ENCODE data around the gene HMGN3. TPM values are rescaled to one million over a fixed set of nuclear protein-coding genes. Genes with fewer than 3 reads are reported as not detected.
A peak's percentile ranks its signal among the peaks of the same experiment; 100 is the strongest.

HMGN3 gene
- total RNA-seq, 4 donors from 2014 or later: 36.0 to 48.7 (median 39.7) TPM

DNA sequence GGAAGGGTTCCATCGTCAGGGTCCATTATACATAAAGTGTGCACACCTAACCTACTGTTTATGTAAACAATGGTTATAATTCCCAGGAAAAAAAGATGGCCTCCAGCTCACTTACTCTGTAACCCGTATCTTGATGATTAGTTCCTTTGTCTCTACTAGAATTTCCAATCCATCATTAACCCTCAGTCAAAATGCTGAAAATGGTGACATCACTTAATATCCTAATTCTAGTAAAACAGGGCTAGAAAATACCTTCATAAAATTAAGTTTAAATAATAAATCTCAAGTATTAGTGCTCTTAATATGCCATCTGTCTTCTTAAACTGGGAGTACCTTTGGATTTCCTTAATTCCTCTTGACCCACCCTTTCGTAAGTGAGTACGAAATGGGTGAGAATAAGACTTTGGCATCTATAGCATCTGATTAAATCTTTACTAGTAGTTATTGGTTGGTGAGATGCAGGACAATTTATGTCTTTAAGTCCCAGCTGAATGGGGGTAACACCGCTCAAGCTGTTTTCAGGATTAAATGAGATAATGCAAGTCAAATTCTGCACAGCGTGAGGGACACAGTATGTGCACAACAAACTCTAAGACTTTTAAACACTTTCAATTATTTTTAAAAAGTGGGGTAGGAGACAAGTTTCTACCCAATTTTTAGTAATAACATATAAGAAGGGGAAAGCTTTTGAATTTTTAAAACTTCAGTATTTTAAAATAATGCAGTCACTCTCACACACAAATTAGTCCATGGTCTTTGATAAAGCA, 1.6 kb downstream of the HMGN3 start:
- TF ChIP-seq POLR2A (IDR thresholded peaks at IDR 0.05): no peak
- Histone ChIP-seq H3K9me3 (no peaks in the 10 kb centered on the region), H3K4me3 (peak overlapping the region; percentile 72 to 91 (median 79)), H3K36me3 (no peaks in the 10 kb centered on the region), H3K4me1 (peaks cover 13 to 16% of the 10 kb centered on the region in 2 donors), H3K27ac (peak overlapping the region; percentile 91 to 96 (median 92)), H3K27me3 (no peaks in the 10 kb centered on the region)
- ATAC-seq: no peak
- in situ Hi-C loops (cut with MboI; ENCODE audit: low sequenced_read_pairs in 4 of 4) (loop anchor here in 3 of 4 donors (10.0 to 25.0 kb wide), 3 partner anchors 146 to 304 kb away; partner anchors contain the start of genes LCA5 (in 3 of the 3) and PHIP (in 1 of the 3)), intact Hi-C loops (cut with DNase I; ENCODE audit: low total_unique reads) (loop anchor here (5.0 to 10.0 kb wide), 3 partner anchors 304 to 872 kb away; partner anchors contain the start of genes BCKDHB, IRAK1BP1 and LCA5)
- DNase-seq: no peak

DNA sequence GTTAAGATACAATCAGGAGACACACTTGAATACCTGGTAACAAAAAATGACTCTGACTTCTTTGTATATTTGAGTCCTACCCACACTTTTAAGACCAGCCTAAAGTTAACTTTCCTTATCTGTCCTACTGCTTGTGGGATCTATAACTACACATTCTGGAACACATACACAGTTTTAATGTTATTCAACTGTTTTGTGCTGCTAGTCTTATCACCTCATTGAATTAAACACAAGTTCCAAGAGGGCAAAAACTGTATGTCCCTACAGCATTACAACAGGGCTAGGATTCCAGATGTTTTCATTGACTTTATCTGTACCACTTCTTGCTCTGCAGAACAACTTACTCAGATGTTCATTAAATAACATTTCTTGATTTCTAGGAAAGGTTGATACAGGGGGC, 2.8 kb downstream of the HMGN3 start:
- no peak for TF ChIP-seq POLR2A (IDR thresholded peaks at IDR 0.05)
- no peaks in the 10 kb centered on the region for H3K27me3 ChIP-seq
- peaks cover 15 to 22% of the 10 kb centered on the region in 2 donors for H3K4me1 ChIP-seq
- no peaks in the 10 kb centered on the region for H3K9me3 ChIP-seq
- no peak for ATAC-seq
- intact Hi-C loops (cut with DNase I; ENCODE audit: low total_unique reads) (loop anchor here (5.0 to 10.0 kb wide), 3 partner anchors 306 to 873 kb away; partner anchors contain the start of genes BCKDHB, IRAK1BP1 and LCA5), in situ Hi-C loops (cut with MboI; ENCODE audit: low sequenced_read_pairs in 4 of 4) (loop anchor here in 3 of 4 donors (10.0 to 25.0 kb wide), 3 partner anchors 144 to 306 kb away; partner anchors contain the start of genes LCA5 (in 3 of the 3) and PHIP (in 1 of the 3))
- H3K4me3 ChIP-seq: no peak overlapping the region
- no peak for DNase-seq
- peak overlapping the region in 3 of 4 donors; percentile 25 to 96 (median 91) for H3K27ac ChIP-seq
- H3K36me3 ChIP-seq: no peaks in the 10 kb centered on the region

DNA sequence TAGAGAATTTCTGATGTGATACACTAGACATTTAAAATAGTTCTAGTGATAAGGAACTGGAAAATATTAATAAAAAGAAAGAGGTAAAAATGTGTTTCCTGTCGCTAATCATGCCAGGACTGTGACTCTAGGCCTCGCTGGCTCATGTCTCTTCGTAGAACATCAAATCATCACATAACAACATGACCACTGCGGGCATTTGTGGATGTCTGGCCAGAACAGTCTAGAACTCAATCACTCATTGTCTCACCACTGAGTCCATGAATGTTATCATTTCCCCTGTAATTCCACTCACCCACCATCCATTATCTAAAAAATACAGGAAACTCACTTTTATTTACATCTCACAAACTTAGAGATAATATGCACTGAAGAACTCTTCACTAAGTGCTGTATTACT, 3.4 kb downstream of the HMGN3 start:
- Histone ChIP-seq H3K4me3 (no peak overlapping the region), H3K36me3 (no peaks in the 10 kb centered on the region), H3K27ac (peak overlapping the region in 2 of 4 donors; percentile 25 to 96), H3K27me3 (no peaks in the 10 kb centered on the region), H3K4me1 (peaks cover 21 to 28% of the 10 kb centered on the region in 2 donors), H3K9me3 (no peaks in the 10 kb centered on the region)
- no peak for TF ChIP-seq POLR2A (IDR thresholded peaks at IDR 0.05)
- TF ChIP-seq, protein P1, sequence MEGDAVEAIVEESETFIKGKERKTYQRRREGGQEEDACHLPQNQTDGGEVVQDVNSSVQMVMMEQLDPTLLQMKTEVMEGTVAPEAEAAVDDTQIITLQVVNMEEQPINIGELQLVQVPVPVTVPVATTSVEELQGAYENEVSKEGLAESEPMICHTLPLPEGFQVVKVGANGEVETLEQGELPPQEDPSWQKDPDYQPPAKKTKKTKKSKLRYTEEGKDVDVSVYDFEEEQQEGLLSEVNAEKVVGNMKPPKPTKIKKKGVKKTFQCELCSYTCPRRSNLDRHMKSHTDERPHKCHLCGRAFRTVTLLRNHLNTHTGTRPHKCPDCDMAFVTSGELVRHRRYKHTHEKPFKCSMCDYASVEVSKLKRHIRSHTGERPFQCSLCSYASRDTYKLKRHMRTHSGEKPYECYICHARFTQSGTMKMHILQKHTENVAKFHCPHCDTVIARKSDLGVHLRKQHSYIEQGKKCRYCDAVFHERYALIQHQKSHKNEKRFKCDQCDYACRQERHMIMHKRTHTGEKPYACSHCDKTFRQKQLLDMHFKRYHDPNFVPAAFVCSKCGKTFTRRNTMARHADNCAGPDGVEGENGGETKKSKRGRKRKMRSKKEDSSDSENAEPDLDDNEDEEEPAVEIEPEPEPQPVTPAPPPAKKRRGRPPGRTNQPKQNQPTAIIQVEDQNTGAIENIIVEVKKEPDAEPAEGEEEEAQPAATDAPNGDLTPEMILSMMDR (IDR thresholded peaks at IDR 0.05 in 4 of 5, conservative IDR thresholded peaks at IDR 0.05 in 1 of 5): no peak
- intact Hi-C loops (cut with DNase I; ENCODE audit: low total_unique reads): loop anchor here (5.0 to 10.0 kb wide), 3 partner anchors 306 to 874 kb away; partner anchors contain the start of genes BCKDHB, IRAK1BP1 and LCA5
- DNase-seq (no peak), ATAC-seq (no peak)
- in situ Hi-C loops (cut with MboI; ENCODE audit: low sequenced_read_pairs in 4 of 4): loop anchor here in 3 of 4 donors (10.0 to 25.0 kb wide), 3 partner anchors 144 to 306 kb away; partner anchors contain the start of genes LCA5 (in 3 of the 3) and PHIP (in 1 of the 3)

DNA sequence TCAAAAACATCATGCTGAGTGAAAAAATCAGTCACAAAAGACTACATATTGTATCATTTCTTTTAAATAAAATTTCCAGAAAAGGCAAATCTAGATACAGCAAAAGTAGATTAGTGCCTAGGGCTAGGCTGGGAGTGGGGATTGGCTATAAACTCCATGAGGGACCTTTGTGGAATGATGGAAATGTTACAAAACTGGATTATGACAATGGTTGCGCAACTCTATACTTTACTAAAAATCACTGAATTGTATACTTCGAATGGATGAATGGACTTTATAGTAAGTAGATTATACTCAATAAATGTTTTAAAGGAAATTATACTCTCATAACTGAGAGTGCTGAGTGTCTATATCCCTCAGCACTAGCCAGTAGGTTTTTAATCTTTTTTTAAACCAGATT, 4.3 kb downstream of the HMGN3 start:
- Histone ChIP-seq H3K27me3 (no peaks in the 10 kb centered on the region), H3K36me3 (no peaks in the 10 kb centered on the region), H3K9me3 (no peaks in the 10 kb centered on the region), H3K4me3 (no peak overlapping the region), H3K4me1 (peaks cover 28 to 36% of the 10 kb centered on the region in 2 donors), H3K27ac (no peak overlapping the region)
- no peak for TF ChIP-seq POLR2A (IDR thresholded peaks at IDR 0.05)
- TF ChIP-seq, protein P1 (IDR thresholded peaks at IDR 0.05 in 4 of 5, conservative IDR thresholded peaks at IDR 0.05 in 1 of 5): no peak
- DNase-seq (no peak), ATAC-seq (no peak)
- intact Hi-C loops (cut with DNase I; ENCODE audit: low total_unique reads) (loop anchor here (5.0 to 10.0 kb wide), 3 partner anchors 307 to 875 kb away; partner anchors contain the start of genes BCKDHB, IRAK1BP1 and LCA5), in situ Hi-C loops (cut with MboI; ENCODE audit: low sequenced_read_pairs in 4 of 4) (loop anchor here in 3 of 4 donors (10.0 to 25.0 kb wide), 3 partner anchors 143 to 307 kb away; partner anchors contain the start of genes LCA5 (in 3 of the 3) and PHIP (in 1 of the 3))

DNA sequence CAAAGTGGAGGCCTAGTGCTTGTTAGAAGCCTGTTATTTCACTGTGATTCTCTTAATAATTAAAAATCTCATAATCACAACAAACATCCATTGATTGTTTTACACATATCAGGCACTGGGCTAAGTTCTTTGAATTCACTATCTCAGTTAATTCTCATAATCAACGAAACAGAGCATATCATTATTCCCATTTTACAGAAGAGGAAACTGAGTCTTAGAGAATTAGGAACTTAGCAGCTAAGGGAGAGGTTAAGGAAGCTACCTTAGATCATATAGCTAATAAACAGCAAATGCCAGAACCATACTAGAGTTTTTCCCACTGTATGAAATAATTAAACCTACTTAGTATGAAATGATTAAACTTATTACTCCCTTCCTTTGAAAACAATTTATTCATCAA, 7.0 kb downstream of the HMGN3 start:
- intact Hi-C loops (cut with DNase I; ENCODE audit: low total_unique reads): no loop called here
- Histone ChIP-seq H3K9me3 (no peaks in the 10 kb centered on the region), H3K4me3 (no peak overlapping the region), H3K4me1 (peaks cover 20 to 29% of the 10 kb centered on the region in 2 donors), H3K27me3 (no peaks in the 10 kb centered on the region), H3K27ac (no peak overlapping the region), H3K36me3 (no peaks in the 10 kb centered on the region)
- TF ChIP-seq, protein P1 (IDR thresholded peaks at IDR 0.05 in 4 of 5, conservative IDR thresholded peaks at IDR 0.05 in 1 of 5): no peak
- no peak for TF ChIP-seq POLR2A (IDR thresholded peaks at IDR 0.05)
- ATAC-seq (no peak), DNase-seq (no peak)
- in situ Hi-C loops (cut with MboI; ENCODE audit: low sequenced_read_pairs in 4 of 4): loop anchor here in 3 of 4 donors (10.0 to 25.0 kb wide), 3 partner anchors 140 to 310 kb away; partner anchors contain the start of genes LCA5 (in 3 of the 3) and PHIP (in 1 of the 3)

Measured in gastrocnemius medialis (tissue), 4 donors.